Measurements from ENCODE around the gene TLE6. TPM values are rescaled to one million over a fixed set of nuclear protein-coding genes. Genes with fewer than 3 reads are reported as not detected.

Gene TLE6
- total RNA-seq, 6 experiments from 2014 or later: 0.82 to 3.0 (median 1.2) TPM

- DNase-seq: no peak
- TF ChIP-seq CTCF (IDR thresholded peaks at IDR 0.05): no peak
- no peaks in the 10 kb centered on the region for H3K9me3 Mint-ChIP-seq
- H3K4me1 Mint-ChIP-seq (ENCODE audit: low read depth): no peaks in the 10 kb centered on the region
- no peak overlapping the region for H3K27ac Mint-ChIP-seq
- H3K27me3 Mint-ChIP-seq (ENCODE audit: insufficient read depth): peaks cover 18% of the 10 kb centered on the region
- H3K36me3 Mint-ChIP-seq (ENCODE audit: low read depth): no peaks in the 10 kb centered on the region
- no peak overlapping the region for H3K4me3 Mint-ChIP-seq
These were observed 35.9 kb downstream of the TLE6 start for GRCh38 chr19:3013263-3013725.

GRCh38 chr19:3014135-3014534, 36.8 kb downstream of the TLE6 start:
- H3K4me3 Mint-ChIP-seq: no peak overlapping the region
- DNase-seq: no peak
- TF ChIP-seq CTCF (IDR thresholded peaks at IDR 0.05): no peak
- H3K27ac Mint-ChIP-seq: no peak overlapping the region
- no peaks in the 10 kb centered on the region for H3K36me3 Mint-ChIP-seq (ENCODE audit: low read depth)
- no peaks in the 10 kb centered on the region for H3K9me3 Mint-ChIP-seq
- H3K27me3 Mint-ChIP-seq (ENCODE audit: insufficient read depth): peaks cover 17% of the 10 kb centered on the region
- no peaks in the 10 kb centered on the region for H3K4me1 Mint-ChIP-seq (ENCODE audit: low read depth)

DNA sequence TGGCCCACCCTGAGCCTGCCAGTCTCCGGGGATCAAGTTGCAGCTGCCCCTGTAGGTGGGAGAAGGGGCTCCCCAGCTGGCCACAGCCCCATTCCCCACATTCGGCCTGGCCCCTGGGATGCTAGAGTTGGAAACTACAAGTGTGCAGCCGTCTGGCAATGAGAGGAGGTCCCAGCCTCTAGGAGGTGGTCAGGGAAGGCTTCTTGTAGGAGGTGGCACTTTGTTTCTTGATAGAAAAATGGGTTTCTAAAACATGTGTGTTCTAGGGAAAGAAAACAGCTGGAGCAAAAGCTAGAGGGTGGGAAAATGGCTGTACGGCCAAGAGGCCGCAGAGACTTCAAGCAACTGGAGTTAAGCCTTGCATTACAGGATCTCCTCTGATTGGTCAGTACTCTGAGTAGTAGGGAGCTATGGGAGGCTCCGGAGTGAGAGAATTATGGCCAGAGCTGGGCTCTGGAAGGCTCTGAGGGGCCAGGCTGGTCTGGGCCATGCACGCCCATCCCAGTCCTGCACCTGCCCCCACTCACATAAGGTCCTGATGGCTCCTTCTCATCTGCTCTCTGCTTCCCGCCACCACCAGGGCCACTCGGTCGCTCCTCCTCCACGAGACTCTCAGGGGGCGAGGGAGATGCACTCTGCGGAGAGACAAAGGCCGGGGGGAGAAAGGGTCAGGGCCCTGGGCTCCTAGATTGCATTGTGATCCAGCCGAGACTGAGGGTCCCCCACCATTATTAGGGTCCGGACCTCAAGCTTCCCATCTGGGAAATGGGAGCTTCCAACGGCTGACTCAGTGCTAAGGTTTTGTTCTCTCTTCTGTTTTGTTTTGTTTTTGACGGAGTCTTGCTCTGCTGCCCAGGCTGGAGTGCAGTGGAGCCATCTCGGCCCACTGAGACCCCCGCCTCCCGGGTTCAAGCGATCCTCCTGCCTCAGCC, 38.0 kb downstream of the TLE6 start:
- no peaks in the 10 kb centered on the region for H3K36me3 Mint-ChIP-seq (ENCODE audit: low read depth)
- H3K27me3 Mint-ChIP-seq (ENCODE audit: insufficient read depth): peaks cover 16% of the 10 kb centered on the region
- no peak overlapping the region for H3K4me3 Mint-ChIP-seq
- no peak for DNase-seq
- H3K9me3 Mint-ChIP-seq: no peaks in the 10 kb centered on the region
- H3K27ac Mint-ChIP-seq: no peak overlapping the region
- H3K4me1 Mint-ChIP-seq (ENCODE audit: low read depth): no peaks in the 10 kb centered on the region
- no peak for TF ChIP-seq CTCF (IDR thresholded peaks at IDR 0.05)

GRCh38 chr19:3017923-3018322, 40.6 kb downstream of the TLE6 start:
- no peaks in the 10 kb centered on the region for H3K9me3 Mint-ChIP-seq
- H3K36me3 Mint-ChIP-seq (ENCODE audit: low read depth): no peaks in the 10 kb centered on the region
- peaks cover 11% of the 10 kb centered on the region for H3K27me3 Mint-ChIP-seq (ENCODE audit: insufficient read depth)
- no peak for TF ChIP-seq CTCF (IDR thresholded peaks at IDR 0.05)
- no peak overlapping the region for H3K27ac Mint-ChIP-seq
- no peaks in the 10 kb centered on the region for H3K4me1 Mint-ChIP-seq (ENCODE audit: low read depth)
- no peak for DNase-seq
- no peak overlapping the region for H3K4me3 Mint-ChIP-seq

DNA sequence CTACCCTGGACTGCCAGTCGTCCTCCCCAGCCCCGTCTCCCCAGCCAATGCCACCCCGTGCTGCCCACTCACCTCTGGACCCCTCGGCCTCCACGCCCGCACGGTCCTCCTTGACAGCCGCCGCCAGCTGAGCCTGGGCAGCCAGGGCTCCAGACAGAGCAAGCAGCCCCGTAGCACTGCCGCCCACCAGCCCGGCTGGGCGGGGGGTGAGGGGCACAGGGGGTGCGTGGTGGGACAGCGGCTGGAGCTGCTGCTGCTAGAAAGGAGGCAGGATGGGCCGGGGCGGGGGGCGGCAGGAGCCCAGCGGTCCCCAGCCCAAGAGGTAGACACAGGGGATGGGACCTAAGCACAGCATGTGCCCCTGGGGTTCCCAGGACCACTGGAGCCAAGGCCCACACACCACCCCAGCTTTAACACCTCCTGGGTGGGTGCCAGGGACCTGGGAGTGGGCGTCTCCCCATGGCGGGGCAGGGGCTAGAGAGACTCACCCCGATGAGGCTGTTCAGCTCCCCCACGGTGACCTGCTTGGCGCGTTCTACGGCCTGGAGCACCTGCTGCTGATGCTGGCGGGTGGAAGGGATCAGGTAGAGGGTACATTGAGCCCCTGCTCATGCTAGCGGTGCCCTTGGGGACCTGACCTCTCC, 42.0 kb downstream of the TLE6 start:
- Mint-ChIP-seq H3K27me3 (ENCODE audit: insufficient read depth) (peaks cover 12% of the 10 kb centered on the region), H3K4me3 (no peak overlapping the region), H3K36me3 (ENCODE audit: low read depth) (no peaks in the 10 kb centered on the region), H3K9me3 (no peaks in the 10 kb centered on the region), H3K4me1 (ENCODE audit: low read depth) (no peaks in the 10 kb centered on the region), H3K27ac (no peak overlapping the region)
- DNase-seq: no peak
- no peak for TF ChIP-seq CTCF (IDR thresholded peaks at IDR 0.05)
